GM21786 (cell line): Measurements from ENCODE around the gene XRCC3.

Experiments
- ATAC-seq: cut with Tn5 transposase; IDR thresholded peaks from one replicate; pipeline ENCODE4 v1.9.1; 2021; ENCODE audit not compliant: unreplicated experiment

The XRCC3 gene

DNA sequence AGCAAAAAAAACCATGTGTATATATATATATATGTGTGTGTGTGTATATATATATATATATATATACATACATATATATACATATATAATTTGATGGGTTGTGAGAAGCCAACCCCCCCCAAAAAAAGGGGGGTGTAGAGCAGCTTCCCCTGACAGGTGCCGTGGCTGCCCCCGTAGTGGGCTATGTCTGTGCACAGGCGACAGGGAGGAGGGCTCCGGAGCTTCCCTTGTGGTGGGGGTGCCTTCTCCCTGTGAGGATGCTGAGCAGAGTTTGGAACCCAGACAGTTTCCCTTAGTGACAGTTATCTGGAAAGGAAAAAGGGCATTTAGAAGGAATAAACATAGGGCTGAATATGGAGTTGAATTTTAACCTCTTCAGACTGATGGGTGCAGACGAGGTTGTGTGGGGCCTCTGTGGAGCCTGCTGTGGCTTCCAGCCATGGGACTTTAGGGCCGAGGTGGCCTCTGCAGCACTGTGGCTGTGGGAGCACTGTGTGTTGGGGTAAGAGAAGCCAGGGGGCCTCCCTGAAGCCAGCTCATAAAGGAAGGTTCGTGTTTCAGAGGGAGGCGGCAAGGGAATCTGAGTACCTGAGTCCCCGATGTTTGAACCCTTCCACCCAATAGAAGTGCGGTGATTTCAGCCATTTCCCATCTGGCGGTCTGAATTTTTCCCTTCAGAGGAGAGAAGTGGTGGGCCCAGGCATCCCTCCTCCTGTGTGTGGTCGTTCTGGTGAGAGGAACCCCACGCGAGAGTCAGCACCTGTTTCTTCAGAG is 19.8 kb downstream of the XRCC3 start:
- no peak for ATAC-seq

DNA sequence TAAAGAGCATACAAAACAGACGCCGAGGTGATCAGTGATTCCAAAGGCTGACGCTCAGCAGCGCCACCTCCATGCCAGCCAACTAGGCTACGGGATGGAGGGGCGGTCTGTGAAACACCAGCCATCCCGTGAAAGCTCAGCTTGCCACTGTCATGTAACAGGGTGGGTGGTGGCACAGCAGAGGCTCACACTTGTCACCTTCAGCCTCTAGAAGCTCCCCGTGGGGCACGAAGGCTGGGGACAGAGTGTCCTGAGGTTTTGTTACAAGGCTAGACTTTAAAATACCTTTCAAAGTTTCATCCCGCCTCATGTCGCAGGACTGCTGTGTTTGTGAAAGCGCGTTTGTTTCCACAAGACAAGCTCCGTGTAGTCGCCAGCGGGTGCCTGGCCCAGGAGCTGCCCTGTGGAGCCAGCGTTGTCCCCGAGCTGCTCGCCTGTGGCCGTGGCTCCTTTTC is 20.7 kb downstream of the XRCC3 start:
- ATAC-seq, result no peak

DNA sequence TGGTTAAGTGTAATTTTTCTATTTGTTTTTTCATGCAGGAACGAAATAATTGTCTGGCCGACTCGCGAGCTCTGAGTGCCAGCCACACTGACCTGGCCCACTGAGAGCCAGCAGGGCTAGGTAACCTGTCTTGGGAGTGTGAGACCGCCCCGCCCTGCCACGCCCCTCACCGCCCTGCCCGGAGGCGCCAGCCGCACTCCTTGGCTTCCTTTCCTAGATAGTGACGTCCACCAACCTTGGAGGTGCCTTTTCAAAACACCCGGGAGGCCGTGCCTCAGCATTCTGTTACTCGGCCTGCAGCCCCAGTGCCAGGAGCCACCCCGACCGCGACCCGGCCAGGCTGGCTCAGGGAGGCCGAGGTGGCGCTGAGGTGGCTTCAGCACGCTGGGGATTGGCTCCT is 21.7 kb downstream of the XRCC3 start:
- no peak for ATAC-seq

DNA sequence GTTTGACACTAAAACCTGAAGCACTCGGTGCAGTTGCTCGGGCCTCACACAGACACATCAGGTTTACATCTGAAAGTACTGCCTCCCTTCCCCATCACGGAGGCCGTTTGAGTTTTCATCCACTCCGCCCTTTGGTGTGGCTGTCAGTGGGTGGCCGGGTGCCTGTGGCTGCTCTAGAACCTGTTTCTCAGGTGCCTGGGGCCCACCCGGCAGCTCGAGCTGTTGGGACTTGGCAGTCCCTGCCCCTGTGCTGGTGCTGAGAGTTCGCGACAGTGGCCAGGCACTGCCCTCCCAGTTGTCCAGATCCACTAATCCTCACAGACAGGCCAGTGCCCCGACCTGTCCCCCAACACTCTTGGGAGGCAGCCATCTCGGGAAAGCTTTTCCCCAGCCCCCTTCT is 22.4 kb downstream of the XRCC3 start:
- no peak for ATAC-seq

DNA sequence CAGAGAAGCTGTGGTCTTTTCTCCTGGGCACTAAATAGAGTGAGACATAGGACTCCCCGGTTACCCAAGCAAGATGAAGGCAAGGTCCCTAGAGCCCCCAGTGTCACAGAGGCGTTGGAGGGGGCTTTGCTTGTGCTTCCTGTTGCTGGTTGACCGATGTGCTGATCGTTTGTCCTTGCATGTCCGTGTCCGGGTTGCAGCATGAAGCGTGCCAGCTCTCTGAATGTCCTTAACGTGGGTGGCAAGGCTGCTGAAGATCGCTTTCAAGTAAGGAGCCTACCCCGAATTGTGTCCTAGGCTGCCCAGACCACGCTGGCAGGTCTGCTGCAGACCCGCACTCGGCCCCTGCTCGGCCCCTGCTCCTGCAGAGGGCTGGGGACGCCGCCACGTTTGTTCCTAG is 23.1 kb downstream of the XRCC3 start:
- peak; percentile 4 for ATAC-seq

DNA sequence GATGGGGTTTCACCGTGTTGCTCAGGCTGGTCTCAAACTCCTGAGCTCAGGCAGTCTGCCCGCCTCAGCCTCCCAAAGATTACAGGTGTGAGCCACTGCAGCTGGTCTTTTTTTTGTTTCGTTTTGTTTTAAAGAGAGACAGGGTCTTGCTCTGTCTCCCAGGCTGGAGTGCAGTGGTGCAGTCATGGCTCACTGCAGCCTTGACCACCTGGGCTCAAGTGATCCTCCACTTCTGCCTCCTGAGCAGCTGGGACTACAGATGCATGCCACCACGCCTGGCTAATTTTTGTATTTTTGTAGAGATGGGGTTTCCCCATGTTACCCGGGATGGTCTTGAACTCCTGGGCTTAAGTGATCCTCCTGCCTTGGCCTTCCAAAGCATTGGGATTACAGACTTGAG is 23.6 kb downstream of the XRCC3 start:
- ATAC-seq, result peak; percentile 60

DNA sequence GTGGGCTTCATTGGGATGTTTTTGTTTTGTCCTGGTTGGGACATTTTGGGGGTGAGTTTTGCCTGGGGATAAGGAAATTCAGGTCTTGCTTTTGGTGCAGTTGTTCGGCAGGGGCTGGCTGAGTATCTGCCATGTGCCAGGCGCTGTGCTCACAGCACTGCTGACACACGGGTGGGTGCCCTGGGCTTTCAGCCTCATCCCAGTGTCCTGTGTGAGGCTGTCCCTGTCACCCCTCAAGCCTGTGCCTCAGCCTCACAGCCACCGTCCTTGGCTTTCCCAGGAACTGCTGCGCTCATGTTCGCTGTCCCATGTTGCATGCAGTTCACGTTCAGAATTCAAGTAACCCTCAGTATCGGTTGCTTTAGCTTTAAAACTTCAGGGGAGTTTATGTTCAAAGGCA is 24.9 kb downstream of the XRCC3 start:
- ATAC-seq, result no peak

DNA sequence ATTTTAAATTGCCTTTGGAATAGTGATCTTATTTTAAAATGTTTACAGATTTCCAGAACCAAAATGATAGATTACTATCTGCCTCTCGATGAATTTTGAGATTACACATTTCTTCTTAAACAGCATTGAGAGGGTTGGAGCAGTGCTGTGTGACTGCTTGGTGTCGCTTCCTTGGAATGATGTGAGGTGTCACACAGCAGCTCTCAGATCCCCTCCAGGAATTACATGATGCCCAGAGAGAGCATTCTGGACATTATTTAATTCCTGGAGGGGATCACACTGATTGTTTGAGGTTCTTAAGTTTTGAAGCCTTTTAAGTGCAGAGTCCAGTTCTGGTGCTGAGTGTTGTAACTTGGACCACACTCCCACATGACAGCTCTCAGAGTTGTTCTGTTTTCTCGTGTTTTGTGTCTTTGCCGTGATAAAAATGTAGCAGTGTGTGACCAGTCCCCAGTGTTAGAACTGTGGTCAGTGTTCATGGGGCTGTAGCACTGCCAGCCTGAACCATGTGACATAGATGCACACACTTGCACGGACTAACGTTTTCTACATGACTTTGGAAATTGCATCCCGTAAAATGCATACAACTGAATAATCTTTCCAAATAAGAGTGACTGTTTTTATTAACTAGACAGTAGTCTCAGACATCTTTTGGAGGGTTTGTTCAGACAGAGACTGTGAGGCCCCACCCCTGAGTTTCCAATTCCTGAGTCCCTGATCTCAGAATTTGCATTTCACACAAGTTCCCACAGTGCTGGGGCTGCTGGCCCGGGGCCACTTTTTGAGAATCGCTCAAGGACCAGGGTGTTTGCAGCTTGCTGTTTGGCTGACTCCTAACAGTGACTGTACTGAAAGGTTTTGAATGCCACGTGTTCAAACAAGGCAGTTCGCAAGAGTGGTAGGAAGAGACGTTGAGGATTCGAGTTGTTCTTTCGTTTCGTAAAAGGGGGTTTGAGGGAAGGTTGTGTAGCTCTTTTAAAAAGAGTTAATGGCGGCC is 26.0 kb downstream of the XRCC3 start:
- ATAC-seq, result peak; percentile 53

DNA sequence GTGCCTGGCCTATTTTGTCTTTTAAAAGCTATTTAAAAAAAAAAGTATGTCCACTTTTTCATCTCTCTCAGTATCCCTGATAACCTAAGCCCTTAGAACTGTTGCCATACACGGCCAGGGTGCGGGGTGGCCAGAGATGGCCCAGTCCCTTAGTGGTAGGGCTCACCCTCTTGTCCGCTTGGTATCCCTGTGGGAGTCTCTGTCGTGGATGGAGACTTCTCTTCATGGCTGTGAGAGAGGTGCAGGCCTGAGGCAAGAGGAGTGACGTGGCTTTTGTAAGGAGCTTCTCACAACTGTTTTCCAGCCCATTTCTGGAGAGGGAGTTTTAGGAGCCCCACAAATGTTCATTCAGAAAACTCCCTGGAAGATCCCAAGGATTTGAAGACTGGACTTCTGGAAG is 26.8 kb downstream of the XRCC3 start:
- no peak for ATAC-seq

DNA sequence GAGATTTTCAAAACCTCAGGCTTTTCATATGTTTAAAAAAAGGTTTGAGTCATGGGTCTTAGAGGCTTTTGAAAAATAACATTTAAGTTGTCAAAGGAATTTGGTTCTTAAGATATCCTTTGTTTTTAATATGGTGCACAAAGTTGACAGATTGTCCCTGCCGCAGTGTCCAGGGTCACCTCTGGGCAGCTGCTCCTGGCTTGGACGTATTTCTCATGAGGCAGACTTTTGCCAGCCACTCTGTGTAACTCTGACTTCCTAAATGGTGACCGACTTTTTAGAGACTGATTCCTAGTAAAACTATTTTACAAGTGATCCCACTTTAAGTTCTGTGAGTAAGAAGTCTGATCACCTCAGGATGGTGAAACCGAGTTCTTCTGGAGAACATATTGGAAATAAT is 27.5 kb downstream of the XRCC3 start:
- ATAC-seq, result no peak

DNA sequence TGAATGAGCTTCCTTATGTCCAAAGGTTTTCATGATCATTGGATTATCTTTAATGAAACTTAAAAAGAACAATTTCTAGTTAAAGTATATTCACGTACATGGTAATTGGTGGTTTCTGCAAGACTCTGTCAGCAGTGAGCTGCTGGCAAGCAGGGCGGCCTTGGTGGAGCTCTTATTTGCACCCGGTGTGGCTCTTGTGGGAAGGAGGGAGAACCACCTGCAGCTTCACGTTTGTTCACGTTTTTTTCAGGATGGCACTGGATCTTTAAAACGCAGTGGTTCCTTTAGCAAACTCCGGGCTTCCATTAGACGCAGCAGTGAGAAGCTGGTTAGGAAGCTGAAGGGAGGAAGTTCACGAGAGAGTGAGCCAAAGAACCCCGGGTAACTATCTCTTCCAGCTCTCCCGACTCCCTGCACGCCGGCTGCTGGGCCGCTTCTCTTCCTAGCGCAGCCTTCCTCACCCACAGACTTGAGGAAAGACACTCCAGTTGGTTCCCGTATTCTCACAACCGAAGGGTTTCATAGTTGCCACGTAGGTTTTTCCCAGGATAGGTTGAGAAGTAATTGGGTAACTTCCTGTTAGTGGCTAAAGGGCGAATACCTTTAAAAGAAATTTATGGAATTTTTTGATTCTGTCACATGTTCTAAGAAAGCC is 28.3 kb downstream of the XRCC3 start:
- ATAC-seq, result no peak

DNA sequence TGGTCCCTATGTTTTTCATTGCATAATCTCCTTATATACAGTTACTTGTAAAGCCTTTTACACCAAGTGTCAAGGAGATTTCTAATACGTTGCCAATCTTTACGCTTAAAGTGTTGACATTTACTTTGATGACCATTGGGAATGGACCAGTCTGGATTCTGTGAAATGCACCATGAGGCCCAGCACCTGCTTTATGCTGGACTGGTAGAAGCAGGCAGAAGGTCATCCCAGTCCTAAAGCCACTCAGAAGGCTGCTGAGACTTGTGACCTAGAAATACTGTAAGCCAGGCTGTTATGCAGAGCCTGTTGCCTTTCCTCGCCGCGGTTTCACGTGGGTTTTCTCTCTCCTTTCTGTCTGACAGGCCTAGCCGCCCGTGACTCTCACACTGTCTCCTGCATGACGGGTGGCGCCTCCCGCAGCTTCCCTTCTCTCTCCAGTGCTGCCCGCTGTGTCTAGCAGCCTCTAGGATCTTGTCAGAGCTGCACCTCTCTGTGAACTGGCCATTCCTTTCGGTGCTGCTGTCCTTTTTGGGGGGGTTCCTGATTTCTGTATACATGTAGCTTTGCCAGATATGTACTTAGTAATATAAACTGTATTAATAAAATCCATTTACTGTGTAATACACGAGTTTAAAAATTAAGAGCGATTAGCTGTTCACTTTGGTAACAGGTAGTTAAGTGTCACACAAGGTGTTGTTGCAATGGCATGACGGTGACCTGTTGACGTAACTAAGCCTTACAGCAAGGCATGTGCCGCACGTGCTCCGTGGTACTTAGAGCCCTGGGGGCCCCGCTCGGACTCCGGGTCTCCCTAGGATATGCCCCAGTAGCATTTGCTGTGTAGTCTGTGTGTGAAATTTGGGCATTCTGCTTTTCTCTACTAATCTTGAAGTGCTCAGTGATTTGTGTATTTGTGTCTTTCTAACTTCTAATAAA is 29.7 kb downstream of the XRCC3 start:
- ATAC-seq, result no peak

DNA sequence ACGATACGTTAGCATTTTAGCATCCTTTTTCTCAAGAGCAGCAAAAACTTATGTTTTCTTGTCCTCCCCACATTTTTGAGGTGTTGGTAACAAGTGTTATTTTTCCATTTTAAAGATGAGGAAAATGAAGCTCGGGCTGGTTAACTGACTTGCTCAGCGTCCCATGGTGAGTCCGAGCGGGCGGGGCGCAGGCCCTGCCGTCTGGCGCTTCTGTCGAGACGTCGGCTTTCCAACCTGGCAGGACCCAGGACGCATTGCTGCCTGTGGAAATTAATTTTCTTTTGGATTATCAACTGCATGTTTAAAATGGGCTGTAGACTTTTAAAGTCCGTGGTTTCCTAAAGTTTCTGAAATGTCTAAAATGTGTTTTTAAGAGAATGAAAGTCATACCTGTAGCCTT is 30.4 kb downstream of the XRCC3 start:
- no peak for ATAC-seq

DNA sequence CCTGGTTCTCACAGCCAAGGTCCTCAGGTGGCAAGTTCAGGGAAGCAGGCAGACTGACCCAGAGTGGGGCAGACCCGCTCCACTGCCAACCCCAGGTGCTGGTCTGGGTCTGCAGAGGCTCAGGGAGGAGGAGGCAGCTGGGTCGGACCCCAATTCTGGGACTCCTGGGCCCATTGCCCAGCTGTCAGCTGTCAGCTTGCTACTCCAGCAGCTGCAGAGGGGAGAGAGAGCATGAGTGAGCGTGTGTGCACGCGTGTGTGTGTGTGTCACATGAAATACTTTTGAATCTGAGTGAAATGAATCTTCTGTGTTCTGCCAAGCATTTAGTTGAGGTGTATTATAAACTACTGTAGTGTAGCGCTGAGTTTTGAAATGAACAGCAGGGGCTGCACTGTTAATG is 30.8 kb downstream of the XRCC3 start:
- no peak for ATAC-seq

DNA sequence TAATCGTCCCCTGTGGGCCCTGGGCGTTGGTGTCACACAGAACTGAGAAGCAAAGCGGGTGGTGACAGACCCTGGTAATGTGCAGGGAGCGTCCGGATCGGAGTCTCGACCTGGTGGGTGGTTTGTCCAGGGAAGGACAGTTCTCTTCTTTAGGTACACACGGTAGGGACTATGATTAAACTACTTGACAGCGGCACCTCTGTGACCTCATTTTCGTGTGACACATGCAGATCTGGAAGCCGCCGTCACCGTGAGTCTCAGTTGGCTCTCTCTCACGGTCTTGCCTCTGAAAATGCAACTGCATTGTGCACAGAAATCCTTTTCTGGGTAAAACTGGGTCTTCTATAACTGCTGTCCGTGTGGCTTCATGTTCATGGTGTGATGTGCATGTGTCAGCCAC is 32.1 kb downstream of the XRCC3 start:
- no peak for ATAC-seq

DNA sequence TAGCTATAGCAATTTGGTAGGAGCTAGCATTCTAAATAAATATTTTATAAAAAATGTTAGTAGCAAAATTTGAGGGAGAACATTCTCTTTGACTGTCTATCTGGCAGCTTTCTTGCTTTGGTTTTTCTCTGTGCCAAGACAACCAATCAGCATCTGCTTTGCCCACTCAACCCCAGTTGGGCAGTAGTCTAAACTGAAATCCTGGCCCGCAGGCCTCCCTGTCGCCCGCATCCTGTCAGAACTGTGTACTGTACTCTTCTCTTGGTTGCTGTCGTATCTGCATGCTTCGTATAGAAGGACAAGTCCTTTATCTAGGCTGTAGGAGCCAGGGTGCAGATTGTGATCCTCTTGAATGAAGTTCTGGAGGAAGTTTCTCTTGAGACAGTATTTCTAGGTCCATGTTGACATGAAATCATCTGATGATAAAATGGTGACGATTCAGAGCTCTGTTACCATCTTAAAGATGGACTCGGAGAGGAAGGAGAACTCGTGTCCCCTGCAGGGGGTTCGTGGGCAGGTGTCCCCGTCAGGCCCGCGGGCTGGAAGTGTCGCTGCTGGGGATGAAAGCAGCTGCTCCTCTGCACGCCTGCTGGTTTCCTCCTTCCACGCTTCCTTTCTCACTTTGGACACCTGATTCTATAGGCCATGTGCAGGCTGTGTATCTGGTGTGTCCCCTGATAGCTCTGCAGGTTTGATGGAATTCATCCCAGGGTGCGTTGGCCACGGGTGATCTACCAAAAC is 34.6 kb downstream of the XRCC3 start:
- no peak for ATAC-seq

DNA sequence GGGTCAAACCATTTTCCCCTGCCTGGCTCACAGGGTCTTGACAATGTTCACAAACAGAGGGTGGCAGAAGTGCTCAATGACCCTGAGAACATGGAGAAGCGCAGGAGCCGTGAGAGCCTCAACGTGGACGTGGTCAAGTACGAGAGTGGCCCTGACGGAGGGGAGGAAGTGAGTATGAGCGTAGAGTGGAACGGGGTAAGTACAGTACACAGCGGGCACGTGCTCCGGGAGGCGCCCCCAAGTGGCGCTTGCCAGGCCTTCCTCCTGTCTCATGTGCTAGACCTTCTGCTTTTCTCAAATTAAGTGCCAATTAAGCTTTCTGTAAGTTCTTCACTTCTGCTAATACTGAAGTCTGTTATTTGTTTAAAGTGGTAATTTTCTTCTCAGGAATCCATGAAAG is 35.9 kb downstream of the XRCC3 start:
- peak; percentile 82 for ATAC-seq

DNA sequence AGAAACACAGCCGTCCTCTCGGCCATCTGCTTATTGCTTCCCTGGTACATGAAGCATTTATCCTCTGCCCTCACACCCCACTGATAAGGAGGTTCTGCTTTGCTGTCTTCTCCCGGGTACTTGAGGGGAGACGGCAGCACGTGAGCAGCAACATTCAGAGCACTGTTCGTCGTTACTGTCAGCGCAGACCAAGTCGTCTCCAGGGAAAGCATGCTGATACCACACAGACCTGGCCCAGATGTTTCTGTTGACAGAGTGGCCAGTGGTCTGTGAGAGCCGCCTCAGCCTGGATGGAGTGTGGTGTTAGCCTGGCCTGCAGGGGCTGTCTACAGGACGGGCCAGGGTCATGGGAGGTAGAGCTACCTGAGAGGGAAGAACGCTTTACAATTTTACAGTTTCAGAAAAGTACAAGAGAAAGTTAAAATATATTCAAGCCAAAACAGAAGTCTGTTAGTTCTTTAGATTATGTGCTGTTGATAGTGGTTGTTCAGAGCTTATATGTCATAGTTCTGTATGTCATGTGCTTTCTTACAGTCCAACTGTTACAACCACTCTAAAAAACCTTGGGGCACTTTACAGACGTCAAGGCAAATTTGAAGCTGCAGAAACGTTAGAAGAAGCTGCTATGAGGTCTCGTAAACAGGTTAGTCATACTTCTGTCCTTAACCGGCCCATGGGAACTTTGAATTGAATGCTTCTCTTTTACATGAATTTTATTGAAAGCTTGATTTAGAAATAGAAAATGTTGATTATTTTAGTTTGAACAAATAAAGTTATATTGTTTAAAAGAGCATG is 38.2 kb downstream of the XRCC3 start:
- ATAC-seq, result no peak

DNA sequence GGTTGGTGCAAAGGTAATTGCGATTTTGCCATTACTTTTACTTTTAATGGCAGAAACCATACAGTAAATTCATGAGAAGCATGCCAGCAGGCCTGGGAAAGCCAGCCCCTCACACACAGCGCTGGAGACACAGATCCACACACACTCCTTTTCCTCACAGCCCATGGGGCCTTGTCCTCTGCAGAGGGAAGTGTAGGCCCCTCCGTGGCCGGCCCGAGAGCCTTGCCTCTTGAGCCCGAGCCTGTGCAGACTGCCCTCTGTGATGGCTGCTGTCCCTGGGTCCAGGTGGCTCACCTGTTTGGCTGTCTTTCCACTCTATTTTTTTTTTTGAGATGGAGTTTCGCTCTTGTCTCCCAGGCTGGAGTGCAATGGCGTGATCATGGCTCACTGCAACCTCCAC is 39.3 kb downstream of the XRCC3 start:
- ATAC-seq, result no peak
